ENCODE measurements around the gene UBE3B.
A peak's percentile ranks its signal among the peaks of the same experiment; 100 is the strongest.

Gene UBE3B

GRCh38 chr12:109496306-109496705 lies 18.9 kb downstream of the UBE3B start:
- Histone ChIP-seq H3K9me3 (ENCODE audit: control insufficient read depth, low read length) (peaks cover 8% of the 10 kb centered on the region), H3K4me1 (ENCODE audit: control insufficient read depth, insufficient read depth, low read length, poor library complexity, severe bottlenecking) (peaks cover 12% of the 10 kb centered on the region), H3K27ac (ENCODE audit: low read depth, low read length, severe bottlenecking) (no peak overlapping the region), H3K36me3 (ENCODE audit: control insufficient read depth, insufficient read depth, low read length) (peaks cover 79% of the 10 kb centered on the region), H3K4me3 (ENCODE audit: extremely low read depth, insufficient read depth, low read length, poor library complexity, severe bottlenecking) (no peak overlapping the region)

GRCh38 chr12:109497675-109498074 lies 20.2 kb downstream of the UBE3B start:
- peaks cover 12% of the 10 kb centered on the region for H3K4me1 ChIP-seq (ENCODE audit: control insufficient read depth, insufficient read depth, low read length, poor library complexity, severe bottlenecking)
- WGBS, 2 experiments (ENCODE audit: insufficient coverage in 2 of 2) = 97 to 98% methylated on average over 5 to 6 of the region's 7 CpGs
- peaks cover 8% of the 10 kb centered on the region for H3K9me3 ChIP-seq (ENCODE audit: control insufficient read depth, low read length)
- no peak overlapping the region for H3K4me3 ChIP-seq (ENCODE audit: extremely low read depth, insufficient read depth, low read length, poor library complexity, severe bottlenecking)
- H3K36me3 ChIP-seq (ENCODE audit: control insufficient read depth, insufficient read depth, low read length) = peaks cover 80% of the 10 kb centered on the region
- H3K27ac ChIP-seq (ENCODE audit: low read depth, low read length, severe bottlenecking) = peak overlapping the region; percentile 59

GRCh38 chr12:109500406-109501185 lies 23.2 kb downstream of the UBE3B start:
- Histone ChIP-seq H3K4me1 (ENCODE audit: control insufficient read depth, insufficient read depth, low read length, poor library complexity, severe bottlenecking) (peaks cover 12% of the 10 kb centered on the region), H3K36me3 (ENCODE audit: control insufficient read depth, insufficient read depth, low read length) (peaks cover 82% of the 10 kb centered on the region), H3K27ac (ENCODE audit: low read depth, low read length, severe bottlenecking) (no peak overlapping the region), H3K9me3 (ENCODE audit: control insufficient read depth, low read length) (peaks cover 4% of the 10 kb centered on the region), H3K4me3 (ENCODE audit: extremely low read depth, insufficient read depth, low read length, poor library complexity, severe bottlenecking) (no peak overlapping the region)
- WGBS, 2 experiments (ENCODE audit: insufficient coverage in 2 of 2) = 83 to 87% methylated on average over 7 to 8 of the region's 9 CpGs

GRCh38 chr12:109501299-109501698 lies 23.9 kb downstream of the UBE3B start:
- H3K36me3 ChIP-seq (ENCODE audit: control insufficient read depth, insufficient read depth, low read length) = peaks cover 81% of the 10 kb centered on the region
- H3K4me3 ChIP-seq (ENCODE audit: extremely low read depth, insufficient read depth, low read length, poor library complexity, severe bottlenecking) = no peak overlapping the region
- H3K27ac ChIP-seq (ENCODE audit: low read depth, low read length, severe bottlenecking) = no peak overlapping the region
- peaks cover 12% of the 10 kb centered on the region for H3K4me1 ChIP-seq (ENCODE audit: control insufficient read depth, insufficient read depth, low read length, poor library complexity, severe bottlenecking)
- H3K9me3 ChIP-seq (ENCODE audit: control insufficient read depth, low read length) = no peaks in the 10 kb centered on the region
- WGBS, 2 experiments (ENCODE audit: insufficient coverage in 2 of 2) = 89 to 95% methylated on average over 6 of the region's 6 CpGs

GRCh38 chr12:109502332-109502731 lies 24.9 kb downstream of the UBE3B start:
- H3K36me3 ChIP-seq (ENCODE audit: control insufficient read depth, insufficient read depth, low read length) = peaks cover 87% of the 10 kb centered on the region
- WGBS, 2 experiments (ENCODE audit: insufficient coverage in 2 of 2) = 83 to 97% methylated on average over 2 to 4 of the region's 5 CpGs
- peaks cover 9% of the 10 kb centered on the region for H3K4me1 ChIP-seq (ENCODE audit: control insufficient read depth, insufficient read depth, low read length, poor library complexity, severe bottlenecking)
- no peak overlapping the region for H3K27ac ChIP-seq (ENCODE audit: low read depth, low read length, severe bottlenecking)
- no peaks in the 10 kb centered on the region for H3K9me3 ChIP-seq (ENCODE audit: control insufficient read depth, low read length)
- H3K4me3 ChIP-seq (ENCODE audit: extremely low read depth, insufficient read depth, low read length, poor library complexity, severe bottlenecking) = no peak overlapping the region

GRCh38 chr12:109503611-109504010 lies 26.2 kb downstream of the UBE3B start:
- H3K9me3 ChIP-seq (ENCODE audit: control insufficient read depth, low read length) = no peaks in the 10 kb centered on the region
- no peaks in the 10 kb centered on the region for H3K4me1 ChIP-seq (ENCODE audit: control insufficient read depth, insufficient read depth, low read length, poor library complexity, severe bottlenecking)
- peaks cover 91% of the 10 kb centered on the region for H3K36me3 ChIP-seq (ENCODE audit: control insufficient read depth, insufficient read depth, low read length)
- WGBS, 2 experiments (ENCODE audit: insufficient coverage in 2 of 2) = 94 to 100% methylated on average over 1 to 2 of the region's 3 CpGs
- no peak overlapping the region for H3K4me3 ChIP-seq (ENCODE audit: extremely low read depth, insufficient read depth, low read length, poor library complexity, severe bottlenecking)
- H3K27ac ChIP-seq (ENCODE audit: low read depth, low read length, severe bottlenecking) = no peak overlapping the region

- no peaks in the 10 kb centered on the region for H3K9me3 ChIP-seq (ENCODE audit: control insufficient read depth, low read length)
- peaks cover 87% of the 10 kb centered on the region for H3K36me3 ChIP-seq (ENCODE audit: control insufficient read depth, insufficient read depth, low read length)
- no peak overlapping the region for H3K4me3 ChIP-seq (ENCODE audit: extremely low read depth, insufficient read depth, low read length, poor library complexity, severe bottlenecking)
- H3K27ac ChIP-seq (ENCODE audit: low read depth, low read length, severe bottlenecking) = no peak overlapping the region
- H3K4me1 ChIP-seq (ENCODE audit: control insufficient read depth, insufficient read depth, low read length, poor library complexity, severe bottlenecking) = no peaks in the 10 kb centered on the region
- WGBS, 2 experiments (ENCODE audit: insufficient coverage in 2 of 2) = 80% methylated on average over 1 of the region's 1 CpG; no CpG with 5 or more reads in 1 of the 2 experiments
Measured at GRCh38 chr12:109504068-109504467, 26.6 kb downstream of the UBE3B start.

- H3K36me3 ChIP-seq (ENCODE audit: control insufficient read depth, insufficient read depth, low read length) = peaks cover 74% of the 10 kb centered on the region
- H3K4me3 ChIP-seq (ENCODE audit: extremely low read depth, insufficient read depth, low read length, poor library complexity, severe bottlenecking) = no peak overlapping the region
- H3K9me3 ChIP-seq (ENCODE audit: control insufficient read depth, low read length) = no peaks in the 10 kb centered on the region
- no peaks in the 10 kb centered on the region for H3K4me1 ChIP-seq (ENCODE audit: control insufficient read depth, insufficient read depth, low read length, poor library complexity, severe bottlenecking)
- 94 to 95% methylated on average over 15 of the region's 15 CpGs for WGBS, 2 experiments (ENCODE audit: insufficient coverage in 2 of 2)
- H3K27ac ChIP-seq (ENCODE audit: low read depth, low read length, severe bottlenecking) = no peak overlapping the region
Measured at GRCh38 chr12:109510196-109510595, 32.8 kb downstream of the UBE3B start.

- H3K27ac ChIP-seq (ENCODE audit: low read depth, low read length, severe bottlenecking) = no peak overlapping the region
- no peak overlapping the region for H3K4me3 ChIP-seq (ENCODE audit: extremely low read depth, insufficient read depth, low read length, poor library complexity, severe bottlenecking)
- 79 to 100% methylated on average over 1 of the region's 1 CpG for WGBS, 2 experiments (ENCODE audit: insufficient coverage in 2 of 2)
Measured at GRCh38 chr12:109512608-109513007, 35.2 kb downstream of the UBE3B start.

GRCh38 chr12:109513051-109513450 lies 35.6 kb downstream of the UBE3B start:
- Histone ChIP-seq H3K9me3 (ENCODE audit: control insufficient read depth, low read length) (no peaks in the 10 kb centered on the region), H3K4me3 (ENCODE audit: extremely low read depth, insufficient read depth, low read length, poor library complexity, severe bottlenecking) (no peak overlapping the region), H3K27ac (ENCODE audit: low read depth, low read length, severe bottlenecking) (no peak overlapping the region), H3K4me1 (ENCODE audit: control insufficient read depth, insufficient read depth, low read length, poor library complexity, severe bottlenecking) (no peaks in the 10 kb centered on the region), H3K36me3 (ENCODE audit: control insufficient read depth, insufficient read depth, low read length) (peaks cover 71% of the 10 kb centered on the region)
- 85 to 95% methylated on average over 5 to 6 of the region's 8 CpGs for WGBS, 2 experiments (ENCODE audit: insufficient coverage in 2 of 2)

More at GRCh38 chr12:109512608-109513007, 35.2 kb downstream of the UBE3B start:
- Histone ChIP-seq H3K36me3 (ENCODE audit: control insufficient read depth, insufficient read depth, low read length) (peaks cover 71% of the 10 kb centered on the region), H3K4me1 (ENCODE audit: control insufficient read depth, insufficient read depth, low read length, poor library complexity, severe bottlenecking) (no peaks in the 10 kb centered on the region), H3K9me3 (ENCODE audit: control insufficient read depth, low read length) (no peaks in the 10 kb centered on the region)

GRCh38 chr12:109513977-109514376 lies 36.5 kb downstream of the UBE3B start:
- H3K4me3 ChIP-seq (ENCODE audit: extremely low read depth, insufficient read depth, low read length, poor library complexity, severe bottlenecking) = no peak overlapping the region
- no peak overlapping the region for H3K27ac ChIP-seq (ENCODE audit: low read depth, low read length, severe bottlenecking)
- H3K36me3 ChIP-seq (ENCODE audit: control insufficient read depth, insufficient read depth, low read length) = peaks cover 71% of the 10 kb centered on the region
- 88 to 98% methylated on average over 3 to 4 of the region's 4 CpGs for WGBS, 2 experiments (ENCODE audit: insufficient coverage in 2 of 2)
- no peaks in the 10 kb centered on the region for H3K9me3 ChIP-seq (ENCODE audit: control insufficient read depth, low read length)
- peaks cover 8% of the 10 kb centered on the region for H3K4me1 ChIP-seq (ENCODE audit: control insufficient read depth, insufficient read depth, low read length, poor library complexity, severe bottlenecking)

Measured in mesodermal cell (in vitro differentiated cells).